Activated CD8-positive, alpha-beta T cell treated with anti-CD3 and anti-CD28 coated beads for 36 hours (primary cell): ENCODE results near the gene CPSF3. TPM values are rescaled to one million over a fixed set of nuclear protein-coding genes. Genes with fewer than 3 reads are reported as not detected.

Experiments used
- ATAC-seq: fragments of 200-7000 bp; cut with Tn5 transposase; one replicate; pipeline ENCODE4 v1.10.0; 2021; ENCODE audit warnings: mild to moderate bottlenecking, moderate library complexity
- CTCF ChIA-PET: fragments of 350-600 bp; sonication (Branson Sonifier 250); formaldehyde crosslinking; loops from one replicate; lab custom pipeline; 2021; ENCODE audit warnings: antibody characterized with exemption; lab: Charles Lee
- POLR2A ChIA-PET: fragments of 350-600 bp; sonication (Branson Sonifier 250); formaldehyde crosslinking; loops from one replicate; lab custom pipeline; 2021; ENCODE audit warnings: antibody characterized with exemption; lab: Charles Lee
- DNase-seq: peaks from one replicate; pipeline ENCODE4 v3.0.0-alpha.2; 2020
- H3K27ac Mint-ChIP-seq: one replicate; pipeline ENCODE4 v1.8.0; 2021; ENCODE audit warnings: mild to moderate bottlenecking, mixed read lengths
- H3K27me3 Mint-ChIP-seq: one replicate; pipeline ENCODE4 v1.8.0; 2021; ENCODE audit warnings: mixed read lengths
- H3K36me3 Mint-ChIP-seq: one replicate; pipeline ENCODE4 v1.8.0; 2021; ENCODE audit warnings: low read depth, mixed read lengths
- H3K4me1 Mint-ChIP-seq: one replicate; pipeline ENCODE4 v1.8.0; 2021; ENCODE audit warnings: low read depth, mixed read lengths
- H3K4me3 Mint-ChIP-seq: one replicate; pipeline ENCODE4 v1.8.0; 2021; ENCODE audit warnings: mild to moderate bottlenecking, moderate library complexity, mixed read lengths
- H3K9me3 Mint-ChIP-seq: one replicate; pipeline ENCODE4 v1.8.0; 2021; ENCODE audit warnings: mixed read lengths
- intact Hi-C: fragments of 100-400 bp; cut with micrococcal nuclease; formaldehyde crosslinking; loops from one replicate; pipeline ENCODE4 v1.10.0; 2022
- total RNA-seq, 2 experiments: library from RNA; stranded (reverse); gene quantifications; one replicate each; pipeline ENCODE4 v1.2.3, GENCODE V29; 2021
- TF ChIP-seq, protein P1 (sequence below): fragments of 200-600 bp; IDR thresholded peaks from one replicate; pipeline ENCODE4 v1.8.0; 2022; ENCODE audit warnings: antibody characterized with exemption, mild to moderate bottlenecking

The CPSF3 gene
- total RNA-seq, 2 experiments from 2014 or later, result 72.2 to 73.0 TPM

DNA sequence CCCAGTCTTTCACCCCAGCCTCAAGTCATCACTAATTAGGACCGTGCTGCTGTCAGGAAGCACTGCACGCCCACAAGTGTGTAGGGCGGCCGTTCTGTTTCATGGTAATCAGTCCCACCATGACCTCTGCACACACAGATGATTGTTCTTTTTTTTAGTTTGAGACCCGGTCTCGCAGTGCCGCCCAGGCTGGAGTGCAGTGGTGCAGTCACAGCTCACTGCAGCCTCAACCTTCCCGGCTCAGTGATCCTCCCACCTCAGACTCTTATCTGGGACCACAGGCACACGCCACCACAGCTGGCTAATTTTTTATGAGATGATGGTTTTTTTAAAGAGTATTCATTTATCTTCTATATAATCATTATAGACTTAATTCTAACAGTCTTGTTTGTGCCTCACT lies 49.1 kb downstream of the CPSF3 start:
- ChIA-PET CTCF (no interaction called here), POLR2A (interaction anchor here (1.3 to 1.4 kb wide), 2 partner anchors 23 to 83 kb away, joined by 3 to 9 read pairs; partner anchors contain the start of gene ADAM17)
- Mint-ChIP-seq H3K27me3 (no peaks in the 10 kb centered on the region), H3K27ac (no peak overlapping the region), H3K9me3 (no peaks in the 10 kb centered on the region), H3K4me3 (no peak overlapping the region), H3K36me3 (peaks cover 39% of the 10 kb centered on the region), H3K4me1 (peaks cover 26% of the 10 kb centered on the region)
- DNase-seq (no peak), ATAC-seq (no peak)
- TF ChIP-seq, protein P1, sequence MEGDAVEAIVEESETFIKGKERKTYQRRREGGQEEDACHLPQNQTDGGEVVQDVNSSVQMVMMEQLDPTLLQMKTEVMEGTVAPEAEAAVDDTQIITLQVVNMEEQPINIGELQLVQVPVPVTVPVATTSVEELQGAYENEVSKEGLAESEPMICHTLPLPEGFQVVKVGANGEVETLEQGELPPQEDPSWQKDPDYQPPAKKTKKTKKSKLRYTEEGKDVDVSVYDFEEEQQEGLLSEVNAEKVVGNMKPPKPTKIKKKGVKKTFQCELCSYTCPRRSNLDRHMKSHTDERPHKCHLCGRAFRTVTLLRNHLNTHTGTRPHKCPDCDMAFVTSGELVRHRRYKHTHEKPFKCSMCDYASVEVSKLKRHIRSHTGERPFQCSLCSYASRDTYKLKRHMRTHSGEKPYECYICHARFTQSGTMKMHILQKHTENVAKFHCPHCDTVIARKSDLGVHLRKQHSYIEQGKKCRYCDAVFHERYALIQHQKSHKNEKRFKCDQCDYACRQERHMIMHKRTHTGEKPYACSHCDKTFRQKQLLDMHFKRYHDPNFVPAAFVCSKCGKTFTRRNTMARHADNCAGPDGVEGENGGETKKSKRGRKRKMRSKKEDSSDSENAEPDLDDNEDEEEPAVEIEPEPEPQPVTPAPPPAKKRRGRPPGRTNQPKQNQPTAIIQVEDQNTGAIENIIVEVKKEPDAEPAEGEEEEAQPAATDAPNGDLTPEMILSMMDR, result no peak
- intact Hi-C loops, result loop anchor here (5.0 kb wide), 1 partner anchor 80 kb away; no protein-coding TSS in a partner anchor

- intact Hi-C loops, result loop anchor here (5.0 kb wide), 1 partner anchor 79 kb away; no protein-coding TSS in a partner anchor
- Mint-ChIP-seq H3K27me3 (no peaks in the 10 kb centered on the region), H3K4me3 (peak overlapping the region; percentile 72), H3K36me3 (peaks cover 39% of the 10 kb centered on the region), H3K9me3 (no peaks in the 10 kb centered on the region), H3K27ac (peak overlapping the region; percentile 83), H3K4me1 (peaks cover 35% of the 10 kb centered on the region)
- TF ChIP-seq, protein P1, result no peak
- CTCF ChIA-PET, result interaction anchor here (1.2 to 1.4 kb wide), 3 partner anchors 17 to 82 kb away, joined by 3 read pairs; partner anchors contain the start of gene ADAM17
- ATAC-seq, result peak; percentile 17
- peak; percentile 45 for DNase-seq
- POLR2A ChIA-PET, result interaction anchor here (0.7 to 2.6 kb wide), 11 partner anchors 9 to 279 kb away, joined by 3 to 19 read pairs (median 4); partner anchors contain the start of genes ADAM17, CPSF3 and ITGB1BP1
Measured at GRCh38 chr2:9473308-9473984, 50.0 kb downstream of the CPSF3 start.

GRCh38 chr2:9473985-9474360 lies 50.5 kb downstream of the CPSF3 start:
- intact Hi-C loops, result loop anchor here (5.0 kb wide), 1 partner anchor 78 kb away; no protein-coding TSS in a partner anchor
- peak overlapping the region; percentile 83 for H3K27ac Mint-ChIP-seq
- no peaks in the 10 kb centered on the region for H3K27me3 Mint-ChIP-seq
- DNase-seq, result peak; percentile 72
- TF ChIP-seq, protein P1, result no peak
- POLR2A ChIA-PET, result interaction anchor here (0.7 to 2.6 kb wide), 10 partner anchors 8 to 279 kb away, joined by 3 to 19 read pairs (median 4); partner anchors contain the start of genes ADAM17, CPSF3 and ITGB1BP1
- H3K4me1 Mint-ChIP-seq, result peaks cover 40% of the 10 kb centered on the region
- no peaks in the 10 kb centered on the region for H3K9me3 Mint-ChIP-seq
- peaks cover 44% of the 10 kb centered on the region for H3K36me3 Mint-ChIP-seq
- CTCF ChIA-PET, result interaction anchor here (1.2 to 1.4 kb wide), 3 partner anchors 17 to 81 kb away, joined by 3 read pairs; partner anchors contain the start of gene ADAM17
- peak overlapping the region; percentile 72 for H3K4me3 Mint-ChIP-seq
- peak; percentile 59 for ATAC-seq

DNA sequence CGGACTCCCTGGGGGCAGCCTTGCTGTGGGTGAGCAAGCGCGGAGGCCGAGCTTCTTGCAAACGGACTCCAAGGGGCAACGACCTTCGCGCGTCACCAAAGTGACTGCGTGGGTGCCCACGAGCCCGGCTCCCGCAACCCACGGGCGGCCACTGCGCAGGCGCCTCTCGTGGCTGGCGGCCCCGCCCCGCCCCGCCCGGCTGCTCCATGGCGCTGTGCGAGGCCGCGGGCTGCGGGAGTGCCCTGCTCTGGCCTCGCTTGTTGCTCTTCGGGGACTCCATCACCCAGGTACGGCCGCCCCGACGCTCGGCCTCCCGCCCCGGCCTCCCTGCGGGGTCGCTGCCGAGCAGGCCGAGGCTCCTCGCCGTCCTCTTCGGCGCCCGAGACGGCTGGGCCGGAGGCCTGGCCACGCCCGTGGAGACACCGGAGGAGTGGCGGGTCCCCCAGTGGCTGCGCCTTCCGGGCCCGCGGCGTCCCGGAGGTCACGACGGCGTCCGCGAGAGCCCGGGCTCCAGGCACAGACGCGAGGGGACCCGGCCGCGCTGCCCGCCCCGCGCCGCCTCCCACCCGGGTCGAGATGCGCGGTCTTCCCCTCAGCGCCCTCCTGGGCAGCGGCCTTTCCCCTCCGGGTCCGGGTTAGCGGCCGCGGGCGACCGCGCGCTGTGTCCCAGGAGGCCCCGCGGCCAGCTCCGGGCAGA lies 51.1 kb downstream of the CPSF3 start, which contains the start of gene IAH1:
Gene IAH1, plus strand, starts transcription at position 191 of the 697 bp plus-strand sequence. Its CDS starts 16 bp downstream, at position 207.
- CTCF ChIA-PET, result interaction anchor here (0.6 to 1.4 kb wide), 5 partner anchors 16 to 280 kb away, joined by 3 read pairs; partner anchors contain the start of gene ADAM17
- H3K4me3 Mint-ChIP-seq, result peak within 1 kb of the TSS; percentile 82
- no peaks in the 10 kb centered on the region for H3K27me3 Mint-ChIP-seq
- POLR2A ChIA-PET, result interaction anchor here (0.6 to 2.6 kb wide), 10 partner anchors 10 to 368 kb away, joined by 3 to 19 read pairs (median 4); partner anchors contain the start of genes ADAM17, CPSF3 and ITGB1BP1
- DNase-seq (peak; percentile 63), ATAC-seq (peak; percentile 80)
- H3K9me3 Mint-ChIP-seq, result no peaks in the 10 kb centered on the region
- TF ChIP-seq, protein P1, result no peak
- H3K36me3 Mint-ChIP-seq, result peaks cover 48% of the 10 kb centered on the region
- intact Hi-C loops, result loop anchor here (5.0 kb wide), 1 partner anchor 78 kb away; no protein-coding TSS in a partner anchor
- peaks cover 40% of the 10 kb centered on the region for H3K4me1 Mint-ChIP-seq
- peak within 1 kb of the TSS; percentile 83 for H3K27ac Mint-ChIP-seq
